Lung (tissue), 12 donors: Measurements from ENCODE around the gene ENPEP. TPM values are rescaled to one million over a fixed set of nuclear protein-coding genes. Genes with fewer than 3 reads are reported as not detected.

Experiments used
- ATAC-seq: fragments of 200-7000 bp; cut with Tn5 transposase; one replicate; pipeline ENCODE4 v1.9.1; 2020; ENCODE audit warnings: moderate number of reproducible peaks; ENCODE audit not compliant: insufficient read depth, low FRiP score
- DNase-seq, 3 donors: peaks; one replicate each; pipeline ENCODE4 v3.0.0-alpha.2; 2013 to 2017
- H3K27ac ChIP-seq, 2 donors: one replicate each; pipeline ENCODE4 v1.5.1; 2013; ENCODE audit warnings: mild to moderate bottlenecking in 2 of 2, moderate library complexity in 2 of 2, control low read depth in 1 of 2, inconsistent platforms in 1 of 2, low read depth in 1 of 2, low read length in 1 of 2
- H3K27me3 ChIP-seq, 3 donors: one replicate each; pipeline ENCODE4 v1.5.1; 2013; ENCODE audit warnings: low read length in 2 of 3; ENCODE audit not compliant: control insufficient read depth in 3 of 3, insufficient read depth in 3 of 3
- H3K36me3 ChIP-seq, 4 donors: one replicate each; pipeline ENCODE4 v1.5.1; 2013; ENCODE audit warnings: low read length in 4 of 4, mild to moderate bottlenecking in 1 of 4, moderate library complexity in 1 of 4; ENCODE audit not compliant: control insufficient read depth in 4 of 4, insufficient read depth in 4 of 4
- H3K4me1 ChIP-seq, 5 donors: one replicate each; pipeline ENCODE4 v1.5.1; 2013; ENCODE audit warnings: low read length in 5 of 5, mild to moderate bottlenecking in 2 of 5, moderate library complexity in 1 of 5; ENCODE audit not compliant: control insufficient read depth in 5 of 5, insufficient read depth in 5 of 5
- H3K4me3 ChIP-seq: one replicate; pipeline ENCODE4 v1.5.1; 2013; ENCODE audit warnings: mild to moderate bottlenecking, control low read depth, moderate library complexity
- H3K9ac ChIP-seq, 2 donors: one replicate each; pipeline ENCODE4 v1.5.1; 2013; ENCODE audit warnings: low read length in 2 of 2, control low read depth in 1 of 2; ENCODE audit not compliant: insufficient read depth in 1 of 2
- H3K9me3 ChIP-seq, 4 donors: one replicate each; pipeline ENCODE4 v1.5.1; 2013; ENCODE audit warnings: low read length in 3 of 4, mild to moderate bottlenecking in 1 of 4, moderate library complexity in 1 of 4; ENCODE audit not compliant: control insufficient read depth in 4 of 4, insufficient read depth in 3 of 4
- WGBS, 2 donors: extraction: QIAGEN DNeasy Blood & Tissue Kit; methylation state at CpG; one replicate each; pipeline ENCODE4 v1.1.7; 2013; 5-methylcytosine and 5-hydroxymethylcytosine counted together
- polyA plus RNA-seq, 2 donors: library from polyadenylated mRNA; stranded (reverse); fragments of 200-250 nt; gene quantifications; one replicate each; pipeline ENCODE4 v1.2.1, GENCODE V29; 2013
- total RNA-seq, 2 donors: library from RNA; depleted of rRNA in 1 of 2; stranded (reverse); fragments of >200 nt in 1 of 2; gene quantifications; one replicate each; pipeline ENCODE4 v1.2.1, GENCODE V29; 2014 to 2021
- TF ChIP-seq, protein P1 (sequence below): IDR thresholded peaks from 2 replicates; pipeline ENCODE4 v1.5.1; 2012; ENCODE audit warnings: mild to moderate bottlenecking; ENCODE audit errors: control extremely low read depth, extremely low read depth
- donor health status: control.
- donor health status: control.
- donor health status: Bipolar disorder and iron deficiency.
- donor health status: healthy.
- donor health status: DM: yes; HTN: yes; CAD: no.

The ENPEP gene
- total and polyA plus RNA-seq, 4 donors: 1.0 to 26.3 (median 3.6) TPM

DNA sequence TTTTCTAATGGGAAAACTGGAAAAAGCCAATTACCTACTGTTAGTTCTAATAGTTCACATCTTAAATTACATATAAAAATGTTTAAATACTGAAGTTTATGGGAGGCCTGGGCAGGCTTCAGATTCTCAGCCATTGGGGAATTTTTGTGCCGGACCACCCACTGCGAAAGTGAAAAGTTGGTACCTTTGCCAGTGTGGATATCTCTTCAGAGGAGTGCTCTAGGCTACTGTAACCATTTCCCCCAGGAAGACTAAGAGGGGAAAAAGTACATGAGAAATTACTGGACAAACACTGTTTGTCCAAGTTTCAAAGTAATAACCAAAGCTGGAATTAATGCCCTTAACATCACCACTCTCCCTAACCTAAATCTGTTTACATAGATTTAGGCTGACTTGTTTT lies 126.1 kb downstream of the ENPEP start:
- H3K36me3 ChIP-seq: no peaks in the 10 kb centered on the region
- H3K9ac ChIP-seq: no peak overlapping the region
- DNase-seq (no peak), ATAC-seq (no peak)
- peaks cover 0 to 4% (median 1%) of the 10 kb centered on the region in 4 donors for H3K9me3 ChIP-seq
- peaks cover 0 to 7% (median 4%) of the 10 kb centered on the region in 3 donors for H3K27me3 ChIP-seq
- TF ChIP-seq, protein P1, sequence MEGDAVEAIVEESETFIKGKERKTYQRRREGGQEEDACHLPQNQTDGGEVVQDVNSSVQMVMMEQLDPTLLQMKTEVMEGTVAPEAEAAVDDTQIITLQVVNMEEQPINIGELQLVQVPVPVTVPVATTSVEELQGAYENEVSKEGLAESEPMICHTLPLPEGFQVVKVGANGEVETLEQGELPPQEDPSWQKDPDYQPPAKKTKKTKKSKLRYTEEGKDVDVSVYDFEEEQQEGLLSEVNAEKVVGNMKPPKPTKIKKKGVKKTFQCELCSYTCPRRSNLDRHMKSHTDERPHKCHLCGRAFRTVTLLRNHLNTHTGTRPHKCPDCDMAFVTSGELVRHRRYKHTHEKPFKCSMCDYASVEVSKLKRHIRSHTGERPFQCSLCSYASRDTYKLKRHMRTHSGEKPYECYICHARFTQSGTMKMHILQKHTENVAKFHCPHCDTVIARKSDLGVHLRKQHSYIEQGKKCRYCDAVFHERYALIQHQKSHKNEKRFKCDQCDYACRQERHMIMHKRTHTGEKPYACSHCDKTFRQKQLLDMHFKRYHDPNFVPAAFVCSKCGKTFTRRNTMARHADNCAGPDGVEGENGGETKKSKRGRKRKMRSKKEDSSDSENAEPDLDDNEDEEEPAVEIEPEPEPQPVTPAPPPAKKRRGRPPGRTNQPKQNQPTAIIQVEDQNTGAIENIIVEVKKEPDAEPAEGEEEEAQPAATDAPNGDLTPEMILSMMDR: no peak
- 94 to 96% methylated on average over 2 of the region's 2 CpGs for WGBS, 2 donors
- H3K4me3 ChIP-seq: no peak overlapping the region
- no peak overlapping the region for H3K27ac ChIP-seq
- H3K4me1 ChIP-seq: no peaks in the 10 kb centered on the region

DNA sequence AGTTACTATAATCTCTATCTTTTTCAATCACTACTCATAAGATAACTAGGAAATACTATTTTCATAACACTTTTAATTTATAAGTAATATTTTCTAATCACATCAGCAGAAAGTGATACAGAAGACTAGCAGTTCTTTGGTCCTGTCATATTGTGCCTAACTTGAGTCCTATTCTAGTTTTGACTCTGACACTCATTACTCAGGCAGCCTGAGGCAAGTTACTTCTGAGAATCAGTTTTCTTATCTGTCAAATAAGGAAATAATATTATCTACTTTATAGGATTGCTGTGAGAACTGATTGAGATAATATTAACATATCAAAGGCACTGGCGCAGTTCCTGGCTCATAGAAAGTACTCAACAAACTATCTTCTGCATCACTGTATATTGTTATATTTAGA lies 129.1 kb downstream of the ENPEP start:
- peaks cover 0 to 32% (median 24%) of the 10 kb centered on the region in 3 donors for H3K27me3 ChIP-seq
- no peak for ATAC-seq
- 87 to 100% methylated on average over 1 of the region's 1 CpG for WGBS, 2 donors

GRCh38 chr4:110609044-110609750 lies 133.2 kb downstream of the ENPEP start:
- peaks cover 0 to 15% (median 0%) of the 10 kb centered on the region in 4 donors for H3K9me3 ChIP-seq
- 25 to 32% methylated on average over 6 of the region's 6 CpGs for WGBS, 2 donors
- H3K36me3 ChIP-seq: no peaks in the 10 kb centered on the region
- TF ChIP-seq, protein P1: no peak
- no peak for DNase-seq
- no peak for ATAC-seq
- no peak overlapping the region for H3K4me3 ChIP-seq
- H3K27me3 ChIP-seq: peaks cover 0 to 72% (median 60%) of the 10 kb centered on the region in 3 donors
- no peak overlapping the region for H3K27ac ChIP-seq
- H3K9ac ChIP-seq: no peak overlapping the region
- peaks cover 0 to 16% (median 0%) of the 10 kb centered on the region in 5 donors for H3K4me1 ChIP-seq

More for the DNA sequence above, 129.1 kb downstream of the ENPEP start:
- Histone ChIP-seq H3K27ac (no peak overlapping the region), H3K4me3 (no peak overlapping the region), H3K9ac (no peak overlapping the region), H3K9me3 (no peaks in the 10 kb centered on the region), H3K4me1 (no peaks in the 10 kb centered on the region), H3K36me3 (no peaks in the 10 kb centered on the region)
- no peak for DNase-seq
- TF ChIP-seq, protein P1: no peak
